Activated B cell treated with CpG ODN at 0.5 μM for 24 hours (primary cell): Measurements from ENCODE around the gene GSTA4. TPM values are rescaled to one million over a fixed set of nuclear protein-coding genes. Genes with fewer than 3 reads are reported as not detected.

Experiments
- ATAC-seq: fragments of 200-7000 bp; cut with Tn5 transposase; one replicate; pipeline ENCODE4 v1.10.0; 2021; ENCODE audit warnings: low read depth, mild to moderate bottlenecking, moderate library complexity
- CTCF ChIA-PET: fragments of 350-600 bp; sonication (Branson Sonifier 250); formaldehyde crosslinking; loops from one replicate; lab custom pipeline; 2021; ENCODE audit warnings: antibody characterized with exemption; lab: Charles Lee
- POLR2A ChIA-PET: fragments of 350-600 bp; sonication (Branson Sonifier 250); formaldehyde crosslinking; loops from one replicate; lab custom pipeline; 2021; ENCODE audit warnings: antibody characterized with exemption; lab: Charles Lee
- DNase-seq: peaks from one replicate; pipeline ENCODE4 v3.0.0; 2022
- H3K27ac Mint-ChIP-seq: one replicate; pipeline ENCODE4 v1.8.0; 2020; ENCODE audit warnings: mixed read lengths
- H3K27me3 Mint-ChIP-seq: one replicate; pipeline ENCODE4 v1.8.0; 2021; ENCODE audit warnings: mixed read lengths
- H3K36me3 Mint-ChIP-seq: one replicate; pipeline ENCODE4 v1.8.0; 2021; ENCODE audit warnings: low read depth, mixed read lengths
- H3K4me1 Mint-ChIP-seq: one replicate; pipeline ENCODE4 v1.8.0; 2021; ENCODE audit warnings: mixed read lengths
- H3K4me3 Mint-ChIP-seq: one replicate; pipeline ENCODE4 v1.8.0; 2020; ENCODE audit warnings: mild to moderate bottlenecking, mixed read lengths
- H3K9me3 Mint-ChIP-seq: one replicate; pipeline ENCODE4 v1.8.0; 2020; ENCODE audit warnings: mixed read lengths
- intact Hi-C: fragments of 100-400 bp; cut with micrococcal nuclease; formaldehyde crosslinking; loops from one replicate; pipeline ENCODE4 v1.15.1; 2024
- total RNA-seq: library from RNA; stranded (reverse); gene quantifications from 2 replicates; pipeline ENCODE4 v1.2.3, GENCODE V29; 2022
- TF ChIP-seq, protein P1 (sequence below): fragments of 200-600 bp; IDR thresholded peaks from one replicate; pipeline ENCODE4 v1.8.0; 2022; ENCODE audit warnings: antibody characterized with exemption, mild to moderate bottlenecking

The GSTA4 gene
- total RNA-seq, 1 donor from 2014 or later: 3.3 TPM

DNA sequence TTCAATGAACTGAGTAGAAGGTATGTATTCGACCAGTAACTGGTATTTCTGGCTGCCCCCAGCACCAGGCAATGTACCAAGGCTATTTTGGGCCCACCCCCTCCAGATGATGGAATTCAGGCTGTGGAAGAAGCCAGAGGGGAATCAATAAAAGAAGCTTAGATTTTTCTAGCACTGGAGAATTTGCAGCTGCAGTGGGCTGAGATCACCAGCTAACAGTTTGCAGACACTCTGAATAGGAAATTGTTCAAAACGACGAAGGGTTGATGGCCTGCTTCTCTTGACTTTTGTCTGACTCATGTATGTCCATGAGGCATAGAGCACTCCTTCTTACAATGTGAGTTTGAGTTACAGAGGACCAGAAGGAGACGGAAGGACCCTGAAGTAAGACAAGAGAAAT lies 37.8 kb upstream of the GSTA4 start:
- ATAC-seq (no peak), DNase-seq (no peak)
- Mint-ChIP-seq H3K27me3 (no peaks in the 10 kb centered on the region), H3K4me3 (no peak overlapping the region), H3K36me3 (peaks cover 87% of the 10 kb centered on the region), H3K27ac (no peak overlapping the region), H3K4me1 (no peaks in the 10 kb centered on the region), H3K9me3 (no peaks in the 10 kb centered on the region)
- TF ChIP-seq, protein P1, sequence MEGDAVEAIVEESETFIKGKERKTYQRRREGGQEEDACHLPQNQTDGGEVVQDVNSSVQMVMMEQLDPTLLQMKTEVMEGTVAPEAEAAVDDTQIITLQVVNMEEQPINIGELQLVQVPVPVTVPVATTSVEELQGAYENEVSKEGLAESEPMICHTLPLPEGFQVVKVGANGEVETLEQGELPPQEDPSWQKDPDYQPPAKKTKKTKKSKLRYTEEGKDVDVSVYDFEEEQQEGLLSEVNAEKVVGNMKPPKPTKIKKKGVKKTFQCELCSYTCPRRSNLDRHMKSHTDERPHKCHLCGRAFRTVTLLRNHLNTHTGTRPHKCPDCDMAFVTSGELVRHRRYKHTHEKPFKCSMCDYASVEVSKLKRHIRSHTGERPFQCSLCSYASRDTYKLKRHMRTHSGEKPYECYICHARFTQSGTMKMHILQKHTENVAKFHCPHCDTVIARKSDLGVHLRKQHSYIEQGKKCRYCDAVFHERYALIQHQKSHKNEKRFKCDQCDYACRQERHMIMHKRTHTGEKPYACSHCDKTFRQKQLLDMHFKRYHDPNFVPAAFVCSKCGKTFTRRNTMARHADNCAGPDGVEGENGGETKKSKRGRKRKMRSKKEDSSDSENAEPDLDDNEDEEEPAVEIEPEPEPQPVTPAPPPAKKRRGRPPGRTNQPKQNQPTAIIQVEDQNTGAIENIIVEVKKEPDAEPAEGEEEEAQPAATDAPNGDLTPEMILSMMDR: no peak
- ChIA-PET CTCF (no interaction called here), POLR2A (no interaction called here)
- intact Hi-C loops: no loop called here

DNA sequence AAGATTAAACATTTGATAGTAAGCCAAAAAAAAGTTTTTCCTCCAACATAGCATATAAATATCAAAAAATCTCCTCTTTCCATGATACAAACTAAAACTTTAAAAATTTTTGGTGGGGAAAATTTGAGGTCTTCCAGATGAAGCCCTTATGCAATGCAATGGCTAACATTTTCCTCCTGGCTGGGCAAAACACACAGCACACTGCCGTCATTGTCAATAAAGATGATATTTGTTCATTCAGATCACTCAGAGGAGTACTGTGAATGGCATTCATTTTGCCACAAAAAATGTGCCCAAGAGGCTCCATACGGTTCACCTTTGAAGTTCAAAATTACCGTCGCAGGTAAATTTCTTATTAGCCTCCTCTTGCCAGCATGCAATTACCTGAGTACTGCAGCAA lies 36.2 kb upstream of the GSTA4 start:
- Mint-ChIP-seq H3K36me3 (peaks cover 93% of the 10 kb centered on the region), H3K9me3 (no peaks in the 10 kb centered on the region)
- POLR2A ChIA-PET: no interaction called here

DNA sequence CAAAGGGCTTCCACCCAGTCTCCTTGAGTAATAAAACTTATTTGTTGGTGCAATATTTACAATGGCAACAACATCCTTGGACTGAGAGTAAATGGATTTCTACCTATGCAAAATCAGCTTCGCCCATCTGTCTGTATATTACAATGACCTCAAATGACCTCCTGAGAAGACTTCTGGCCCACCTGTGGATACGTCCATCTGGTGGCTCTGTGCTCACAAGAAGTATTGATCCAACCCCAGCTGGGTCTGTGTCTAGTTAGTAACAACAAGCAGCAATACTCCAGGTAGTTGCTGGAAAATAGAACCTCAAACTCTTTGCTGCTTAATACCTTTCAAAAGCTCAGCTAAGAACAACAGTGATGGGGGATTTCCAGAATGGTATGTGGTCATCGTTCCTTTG lies 34.7 kb upstream of the GSTA4 start:
- intact Hi-C loops: no loop called here
- H3K27ac Mint-ChIP-seq: no peak overlapping the region
- TF ChIP-seq, protein P1: no peak
- H3K4me3 Mint-ChIP-seq: no peak overlapping the region
- no peak for DNase-seq
- H3K27me3 Mint-ChIP-seq: no peaks in the 10 kb centered on the region
- no peaks in the 10 kb centered on the region for H3K9me3 Mint-ChIP-seq
- peaks cover 88% of the 10 kb centered on the region for H3K36me3 Mint-ChIP-seq
- H3K4me1 Mint-ChIP-seq: no peaks in the 10 kb centered on the region
- POLR2A ChIA-PET: no interaction called here
- no peak for ATAC-seq
- CTCF ChIA-PET: no interaction called here

More for the DNA sequence above, 36.2 kb upstream of the GSTA4 start:
- TF ChIP-seq, protein P1: no peak
- CTCF ChIA-PET: no interaction called here
- DNase-seq (no peak), ATAC-seq (no peak)
- no peaks in the 10 kb centered on the region for H3K4me1 Mint-ChIP-seq
- intact Hi-C loops: no loop called here
- H3K27me3 Mint-ChIP-seq: no peaks in the 10 kb centered on the region
- H3K27ac Mint-ChIP-seq: no peak overlapping the region
- no peak overlapping the region for H3K4me3 Mint-ChIP-seq

DNA sequence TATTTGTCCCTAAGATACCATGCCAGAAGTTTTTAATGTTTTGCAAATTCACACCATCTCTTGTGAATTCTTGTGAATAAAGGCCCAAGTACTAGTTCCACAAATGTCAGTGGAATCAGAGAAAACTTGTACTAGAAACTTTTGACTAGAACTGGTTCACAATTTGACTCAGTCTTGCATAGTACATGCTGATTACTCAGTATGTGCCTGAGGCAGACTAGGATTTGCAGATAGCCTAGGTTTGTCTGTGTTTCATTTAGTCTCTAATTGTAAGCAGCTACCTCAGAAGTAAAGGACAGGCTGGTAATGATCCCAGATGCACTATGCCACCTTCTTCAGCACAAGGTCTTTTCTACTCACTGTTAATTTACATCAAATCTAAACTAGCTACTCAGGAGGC lies 34.2 kb upstream of the GSTA4 start:
- Mint-ChIP-seq H3K27me3 (no peaks in the 10 kb centered on the region), H3K9me3 (no peaks in the 10 kb centered on the region), H3K27ac (no peak overlapping the region), H3K4me3 (no peak overlapping the region), H3K4me1 (no peaks in the 10 kb centered on the region), H3K36me3 (peaks cover 86% of the 10 kb centered on the region)
- CTCF ChIA-PET: no interaction called here
- ATAC-seq (no peak), DNase-seq (no peak)
- intact Hi-C loops: no loop called here
- POLR2A ChIA-PET: no interaction called here
- TF ChIP-seq, protein P1: no peak

DNA sequence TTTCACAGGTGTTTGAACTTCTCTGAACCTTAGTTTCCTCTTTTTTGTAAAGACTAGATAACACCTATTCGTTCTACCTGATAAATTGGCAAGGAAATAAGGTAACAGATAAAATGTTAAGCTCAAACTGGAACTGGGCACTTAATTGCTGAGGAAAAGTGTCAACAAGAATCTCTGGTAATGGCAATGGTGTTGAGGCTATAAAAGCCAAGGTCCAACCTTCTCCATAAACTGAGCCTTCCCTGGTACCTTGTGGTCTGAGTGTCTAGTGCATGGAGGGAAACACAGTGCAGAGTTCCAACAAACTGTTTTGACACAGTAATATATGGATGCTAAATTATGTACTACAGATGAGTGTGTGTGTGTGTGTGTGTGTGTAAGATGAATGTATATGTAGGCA lies 33.4 kb upstream of the GSTA4 start:
- ChIA-PET POLR2A (no interaction called here), CTCF (no interaction called here)
- Mint-ChIP-seq H3K36me3 (peaks cover 81% of the 10 kb centered on the region), H3K4me1 (no peaks in the 10 kb centered on the region), H3K4me3 (no peak overlapping the region), H3K27me3 (no peaks in the 10 kb centered on the region), H3K9me3 (no peaks in the 10 kb centered on the region), H3K27ac (no peak overlapping the region)
- TF ChIP-seq, protein P1: no peak
- intact Hi-C loops: no loop called here
- ATAC-seq (no peak), DNase-seq (no peak)
